Measurements from ENCODE around the gene FOSB. TPM values are rescaled to one million over a fixed set of nuclear protein-coding genes. Genes with fewer than 3 reads are reported as not detected.

FOSB gene
- total RNA-seq, 1 donor from 2014 or later, result 0.26 TPM

DNA sequence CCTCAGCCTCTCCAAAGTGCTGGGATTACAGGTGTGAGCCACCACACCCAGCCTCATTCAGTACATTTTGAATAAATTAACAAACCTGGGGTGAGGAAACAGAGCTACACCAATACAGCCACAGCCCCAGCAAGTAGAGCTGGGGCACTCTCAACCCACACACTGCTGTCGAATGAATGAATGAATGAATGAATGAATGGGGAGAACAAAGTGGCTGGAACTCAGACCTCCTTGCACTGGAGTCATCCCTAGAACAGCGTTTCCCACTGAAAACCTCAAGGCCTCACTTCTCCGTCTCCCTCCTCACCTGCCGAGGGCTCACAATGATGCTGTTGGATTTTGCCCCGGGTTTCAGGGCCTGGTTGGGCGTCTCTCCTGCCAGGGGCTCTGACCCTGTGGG lies 46.9 kb upstream of the FOSB start:
- Mint-ChIP-seq H3K4me1 (peaks cover 32% of the 10 kb centered on the region), H3K27me3 (ENCODE audit: low read depth) (no peaks in the 10 kb centered on the region), H3K27ac (ENCODE audit: unreplicated experiment) (no peak overlapping the region), H3K4me3 (peak overlapping the region; percentile 51), H3K9me3 (no peaks in the 10 kb centered on the region), H3K36me3 (ENCODE audit: low read depth) (no peaks in the 10 kb centered on the region)
- no peak for DNase-seq (ENCODE audit: low read depth, low spot score)
- TF ChIP-seq, protein P1, sequence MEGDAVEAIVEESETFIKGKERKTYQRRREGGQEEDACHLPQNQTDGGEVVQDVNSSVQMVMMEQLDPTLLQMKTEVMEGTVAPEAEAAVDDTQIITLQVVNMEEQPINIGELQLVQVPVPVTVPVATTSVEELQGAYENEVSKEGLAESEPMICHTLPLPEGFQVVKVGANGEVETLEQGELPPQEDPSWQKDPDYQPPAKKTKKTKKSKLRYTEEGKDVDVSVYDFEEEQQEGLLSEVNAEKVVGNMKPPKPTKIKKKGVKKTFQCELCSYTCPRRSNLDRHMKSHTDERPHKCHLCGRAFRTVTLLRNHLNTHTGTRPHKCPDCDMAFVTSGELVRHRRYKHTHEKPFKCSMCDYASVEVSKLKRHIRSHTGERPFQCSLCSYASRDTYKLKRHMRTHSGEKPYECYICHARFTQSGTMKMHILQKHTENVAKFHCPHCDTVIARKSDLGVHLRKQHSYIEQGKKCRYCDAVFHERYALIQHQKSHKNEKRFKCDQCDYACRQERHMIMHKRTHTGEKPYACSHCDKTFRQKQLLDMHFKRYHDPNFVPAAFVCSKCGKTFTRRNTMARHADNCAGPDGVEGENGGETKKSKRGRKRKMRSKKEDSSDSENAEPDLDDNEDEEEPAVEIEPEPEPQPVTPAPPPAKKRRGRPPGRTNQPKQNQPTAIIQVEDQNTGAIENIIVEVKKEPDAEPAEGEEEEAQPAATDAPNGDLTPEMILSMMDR (conservative IDR thresholded peaks at IDR 0.05), result no peak

DNA sequence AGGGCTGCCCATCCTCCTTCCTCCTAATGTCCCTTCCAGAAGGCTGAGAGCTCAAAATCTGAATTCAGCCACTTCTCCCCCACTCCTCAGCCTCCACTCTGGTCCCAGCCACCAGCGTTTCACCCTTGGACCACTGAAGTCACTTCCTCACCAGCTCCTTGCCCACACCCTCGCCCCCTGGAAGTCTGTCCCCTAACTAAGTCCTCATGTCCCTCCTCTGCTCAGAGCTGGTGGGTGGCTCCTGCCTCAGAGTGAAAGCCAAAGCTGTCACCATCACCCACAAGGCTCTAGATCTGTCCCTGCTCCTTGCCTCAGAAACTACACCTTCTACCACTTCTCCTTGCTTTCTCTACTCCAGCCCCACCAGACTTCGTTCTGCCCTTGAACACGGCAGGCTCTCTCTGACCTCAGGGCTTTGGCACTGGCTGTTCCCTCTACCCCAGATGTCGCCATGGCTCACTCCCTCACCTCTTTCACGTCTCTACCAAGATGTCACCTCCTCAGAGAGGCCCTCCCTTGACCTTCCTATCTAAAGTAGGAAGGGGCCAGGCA lies 45.8 kb upstream of the FOSB start:
- Mint-ChIP-seq H3K36me3 (ENCODE audit: low read depth) (no peaks in the 10 kb centered on the region), H3K4me1 (peaks cover 33% of the 10 kb centered on the region), H3K27ac (ENCODE audit: unreplicated experiment) (peak overlapping the region; percentile 94), H3K27me3 (ENCODE audit: low read depth) (no peaks in the 10 kb centered on the region), H3K9me3 (no peaks in the 10 kb centered on the region), H3K4me3 (peak overlapping the region; percentile 70)
- TF ChIP-seq, protein P1 (conservative IDR thresholded peaks at IDR 0.05), result no peak
- no peak for DNase-seq (ENCODE audit: low read depth, low spot score)

DNA sequence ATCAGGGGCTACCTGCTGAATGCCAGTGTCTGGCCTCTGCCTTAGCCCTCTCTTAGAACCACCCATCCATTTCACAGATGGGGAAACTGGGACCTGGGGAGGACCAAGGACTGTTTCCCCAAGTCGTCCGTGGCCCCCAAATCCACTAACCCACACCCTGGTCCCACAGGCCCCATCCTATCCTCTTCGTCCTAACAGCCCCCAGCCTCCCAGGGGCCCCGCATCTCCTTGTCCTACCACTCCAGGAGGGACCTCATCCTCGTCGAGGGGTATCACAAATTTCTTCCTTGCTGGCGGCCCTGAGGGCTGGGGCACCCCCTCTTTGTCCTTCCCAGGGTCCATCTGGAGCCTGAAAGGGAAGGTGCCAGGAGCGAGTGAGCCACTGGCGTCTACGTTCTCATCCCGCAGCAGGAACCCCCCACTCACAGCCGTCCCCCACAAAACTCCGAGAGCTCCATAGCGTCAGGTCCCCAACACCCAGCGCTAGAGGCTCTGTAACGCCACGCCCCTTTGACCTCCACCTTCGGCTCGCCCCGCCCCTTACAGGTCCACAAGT lies 44.7 kb upstream of the FOSB start:
- DNase-seq (ENCODE audit: low read depth, low spot score), result no peak
- H3K4me3 Mint-ChIP-seq, result peak overlapping the region; percentile 99
- peaks cover 37% of the 10 kb centered on the region for H3K4me1 Mint-ChIP-seq
- peak overlapping the region; percentile 99 for H3K27ac Mint-ChIP-seq (ENCODE audit: unreplicated experiment)
- no peaks in the 10 kb centered on the region for H3K9me3 Mint-ChIP-seq
- no peaks in the 10 kb centered on the region for H3K36me3 Mint-ChIP-seq (ENCODE audit: low read depth)
- TF ChIP-seq, protein P1 (conservative IDR thresholded peaks at IDR 0.05), result no peak
- H3K27me3 Mint-ChIP-seq (ENCODE audit: low read depth), result peaks cover 6% of the 10 kb centered on the region

DNA sequence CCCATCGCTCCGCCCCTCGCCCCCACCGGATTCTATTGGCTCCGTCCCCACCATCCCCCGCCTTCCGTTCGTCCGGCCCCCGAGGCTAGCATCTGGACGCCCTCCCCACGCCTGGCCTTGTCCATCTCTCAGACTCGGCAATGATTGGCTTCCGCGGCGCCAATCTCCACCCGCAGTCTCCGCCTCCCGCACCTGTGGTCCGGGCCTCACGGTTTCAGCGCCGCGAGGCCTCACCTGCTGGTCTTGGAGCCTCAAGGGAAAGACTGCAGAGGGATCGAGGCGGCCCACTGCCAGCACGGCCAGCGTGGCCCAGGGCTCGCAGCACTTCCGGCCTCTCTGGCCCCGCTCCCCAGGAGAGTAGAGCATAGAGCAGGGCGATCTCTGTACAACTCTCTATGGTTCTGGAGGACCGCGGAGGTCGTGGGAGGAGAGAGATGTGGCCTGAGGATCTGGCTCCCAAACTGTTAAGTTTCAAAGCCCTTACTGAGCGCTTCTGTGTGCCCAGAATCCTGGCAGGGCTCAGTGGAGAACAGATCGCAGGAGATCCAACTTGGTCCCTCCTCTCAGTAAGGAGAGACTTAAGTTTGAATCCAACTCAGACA lies 44.1 kb upstream of the FOSB start, which contains the start of gene ERCC1:
Gene ERCC1, minus strand, starts transcription at position 329 of the 602 bp plus-strand sequence. CDS start 543 bp downstream, outside the sequence.
- no peaks in the 10 kb centered on the region for H3K36me3 Mint-ChIP-seq (ENCODE audit: low read depth)
- TF ChIP-seq, protein P1 (conservative IDR thresholded peaks at IDR 0.05), result no peak
- H3K27ac Mint-ChIP-seq (ENCODE audit: unreplicated experiment), result peak within 1 kb of the TSS; percentile 99
- H3K4me1 Mint-ChIP-seq, result peaks cover 41% of the 10 kb centered on the region
- DNase-seq (ENCODE audit: low read depth, low spot score), result peak; percentile 94
- H3K4me3 Mint-ChIP-seq, result peak within 1 kb of the TSS; percentile 99
- H3K27me3 Mint-ChIP-seq (ENCODE audit: low read depth), result peaks cover 10% of the 10 kb centered on the region
- H3K9me3 Mint-ChIP-seq, result no peaks in the 10 kb centered on the region

DNA sequence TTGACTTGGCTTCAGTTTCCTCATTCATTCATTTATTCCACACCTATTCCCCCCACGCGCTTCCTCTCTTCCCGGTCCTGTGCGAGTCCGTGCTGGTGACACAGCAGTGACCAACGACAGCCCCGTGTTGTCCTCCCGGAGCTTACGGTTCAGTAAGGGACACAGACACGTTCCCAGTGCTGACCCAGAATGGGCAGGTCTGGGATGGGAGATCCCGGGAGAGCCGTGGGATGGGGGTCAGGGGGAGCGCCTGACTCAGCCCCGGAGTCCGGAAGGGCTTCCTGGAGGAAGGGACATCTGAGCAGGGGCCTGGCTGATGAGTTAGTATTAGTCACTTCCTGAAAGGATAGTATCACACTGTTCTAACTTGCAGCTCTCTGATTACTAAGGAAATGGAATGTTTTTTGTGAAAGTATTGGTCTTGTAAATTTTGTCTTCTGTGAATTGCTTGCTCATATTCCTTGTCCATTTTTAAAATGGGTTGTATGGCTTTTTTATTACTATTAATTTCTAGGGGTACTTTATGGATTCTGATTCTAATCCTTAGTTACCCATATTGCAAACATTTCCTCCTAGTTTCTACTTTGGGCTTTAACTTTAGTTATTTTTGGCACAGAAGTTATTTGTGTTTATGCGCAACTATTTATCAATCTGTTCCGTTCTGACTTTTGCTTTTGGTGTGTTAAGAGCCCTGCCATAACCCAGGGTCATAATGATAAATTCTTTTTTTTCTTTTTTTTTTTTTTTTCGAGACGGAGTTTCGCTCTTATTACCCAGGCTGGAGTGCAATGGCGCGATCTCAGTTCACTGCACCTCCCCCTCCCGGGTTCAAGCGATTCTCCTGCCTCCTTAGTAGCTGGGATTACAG lies 43.4 kb upstream of the FOSB start:
- TF ChIP-seq, protein P1 (conservative IDR thresholded peaks at IDR 0.05), result no peak
- Mint-ChIP-seq H3K4me1 (peaks cover 41% of the 10 kb centered on the region), H3K36me3 (ENCODE audit: low read depth) (no peaks in the 10 kb centered on the region), H3K9me3 (no peaks in the 10 kb centered on the region), H3K27me3 (ENCODE audit: low read depth) (peaks cover 15% of the 10 kb centered on the region), H3K4me3 (peak overlapping the region; percentile 99), H3K27ac (ENCODE audit: unreplicated experiment) (peak overlapping the region; percentile 99)
- DNase-seq (ENCODE audit: low read depth, low spot score), result peak; percentile 33

All from neural crest cell (in vitro differentiated cells).